GM18858 (cell line): ENCODE measurements around the gene RPL12.

Experiments
- ATAC-seq: cut with Tn5 transposase; IDR thresholded peaks from one replicate; pipeline ENCODE4 v1.9.1; 2021; ENCODE audit not compliant: unreplicated experiment

The RPL12 gene

DNA sequence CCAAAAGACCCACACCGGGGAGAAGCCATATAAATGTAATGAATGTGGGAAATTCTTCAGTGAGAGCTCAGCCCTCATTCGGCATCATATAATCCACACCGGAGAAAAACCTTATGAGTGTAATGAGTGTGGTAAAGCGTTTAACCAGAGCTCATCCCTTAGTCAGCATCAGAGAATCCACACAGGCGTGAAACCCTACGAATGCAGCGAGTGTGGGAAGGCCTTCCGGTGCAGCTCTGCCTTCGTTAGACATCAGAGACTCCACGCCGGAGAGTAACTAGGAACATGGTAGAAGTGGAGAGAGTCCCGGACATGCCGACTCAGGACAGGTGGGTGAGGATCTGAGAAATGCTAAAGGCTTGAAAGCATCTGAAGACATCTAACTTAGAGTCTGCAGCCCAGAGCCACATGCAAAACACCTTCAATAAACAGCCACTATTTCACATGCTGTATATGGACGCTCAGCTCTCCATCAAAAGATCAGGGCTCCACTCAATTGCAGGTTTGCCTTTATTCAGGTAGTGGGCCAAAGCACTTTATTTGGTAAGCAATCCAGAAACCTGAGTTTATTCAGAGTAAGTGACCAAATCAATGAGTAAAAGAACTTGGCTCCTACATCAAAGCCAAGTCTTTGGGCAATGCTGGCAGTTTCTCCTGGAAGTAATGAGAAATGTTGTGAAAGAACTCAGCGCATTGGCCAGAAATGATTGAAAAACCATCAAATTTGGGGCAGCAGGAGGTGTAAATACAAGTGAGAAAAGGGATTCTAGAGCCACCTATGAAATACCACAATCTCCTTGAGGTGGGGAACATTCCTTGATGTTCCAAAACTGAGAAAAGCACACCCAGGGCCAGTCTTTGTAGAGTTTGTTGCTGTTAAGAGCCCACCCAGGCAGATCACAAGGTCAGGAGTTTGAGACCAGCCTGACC is 6.0 kb downstream of the RPL12 start:
- ATAC-seq: no peak

- no peak for ATAC-seq
Observed at GRCh38 chr9:127444283-127444920, 6.8 kb downstream of the RPL12 start.

DNA sequence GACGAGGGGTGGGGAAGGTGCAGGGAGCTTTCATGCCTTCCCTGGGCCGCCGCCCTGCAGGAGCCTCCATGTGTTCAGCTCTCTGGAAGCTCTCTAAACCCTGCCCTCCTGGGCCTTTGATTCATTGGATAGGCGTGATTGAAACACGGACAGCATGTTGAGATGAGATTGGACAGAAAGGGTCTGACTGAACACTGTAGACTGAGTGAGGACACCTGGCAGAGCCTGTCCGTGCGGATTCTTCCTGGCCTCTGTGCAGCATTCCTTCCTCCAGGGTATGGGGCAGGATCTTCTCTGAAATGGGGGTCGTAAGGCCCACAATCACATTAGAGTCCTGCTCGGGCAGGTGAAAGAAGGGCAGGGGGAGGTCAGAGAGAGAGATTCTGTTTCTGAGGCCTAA is 12.8 kb downstream of the RPL12 start:
- no peak for ATAC-seq

- ATAC-seq: no peak
Observed at GRCh38 chr9:127437497-127438264, 13.5 kb downstream of the RPL12 start.

DNA sequence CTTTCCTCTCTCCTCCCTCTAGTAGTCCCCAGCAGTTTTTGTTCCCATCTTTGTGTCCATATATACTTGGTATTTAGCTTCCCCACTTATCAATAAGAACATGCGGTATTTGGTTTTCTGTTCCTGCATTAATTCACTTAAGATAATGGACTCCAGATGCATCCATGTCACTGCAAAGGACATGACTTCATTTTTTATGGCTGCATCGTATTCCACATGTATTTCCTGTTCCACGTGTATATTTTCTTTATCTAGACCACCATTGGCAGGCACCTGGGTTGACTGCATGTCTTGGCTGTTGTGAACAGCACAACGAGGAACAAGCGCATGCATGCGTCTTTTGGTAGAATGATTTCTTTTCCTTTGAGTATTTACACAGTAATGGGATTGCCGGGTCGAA is 20.8 kb downstream of the RPL12 start:
- ATAC-seq: no peak

DNA sequence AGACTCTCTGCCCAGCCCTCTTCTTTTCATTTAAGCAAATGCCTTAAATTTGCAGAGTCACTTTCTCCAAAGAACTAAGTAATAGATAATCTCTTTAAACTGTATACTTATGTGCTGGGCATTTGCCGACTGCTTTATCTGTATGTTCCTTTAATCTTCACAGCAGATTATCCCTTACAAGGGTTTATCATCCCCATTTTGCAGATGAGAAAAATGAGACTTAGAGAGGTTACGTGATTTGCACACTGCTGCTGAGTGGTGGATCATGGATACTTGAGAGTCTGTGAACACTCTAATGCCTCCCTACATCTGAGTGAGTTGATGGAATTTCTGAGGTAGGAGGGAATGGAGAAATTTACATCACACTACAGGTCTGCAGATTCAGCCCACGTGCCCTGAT is 22.9 kb downstream of the RPL12 start:
- no peak for ATAC-seq

DNA sequence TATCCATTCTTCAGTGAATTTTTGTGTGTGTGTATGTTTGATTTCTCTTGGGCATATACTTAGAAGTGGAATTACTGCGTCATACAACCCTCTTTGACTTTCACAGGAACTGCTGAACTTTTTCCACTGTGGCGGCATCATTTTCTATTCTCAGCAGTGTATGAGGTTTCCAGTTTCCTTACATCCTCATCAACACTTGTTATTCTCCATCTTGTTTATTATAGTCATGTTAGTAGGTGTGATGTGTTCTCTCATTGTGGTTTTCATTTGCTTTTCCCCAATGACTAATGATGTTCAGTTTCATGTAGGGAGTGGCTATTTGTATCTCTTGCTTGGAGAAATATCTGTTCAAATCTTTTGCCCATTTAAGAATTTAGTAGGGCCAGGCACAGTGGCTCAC is 24.4 kb downstream of the RPL12 start:
- no peak for ATAC-seq

DNA sequence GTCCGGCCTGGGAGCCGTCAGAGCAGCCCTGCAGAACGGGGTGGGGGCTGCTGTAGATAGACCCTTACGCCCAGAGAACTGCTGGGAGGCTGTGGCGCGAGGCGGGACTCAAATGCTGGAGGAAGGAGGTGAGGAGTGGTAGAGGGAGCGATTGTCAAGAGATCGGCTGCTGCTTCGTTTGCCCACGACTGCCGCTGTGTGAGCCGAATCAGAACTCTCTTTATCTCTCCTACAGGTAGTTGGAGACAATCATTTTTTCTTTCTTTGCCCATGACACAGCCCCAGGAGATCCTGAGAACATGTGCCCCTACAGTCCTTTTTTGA is 26.6 kb downstream of the RPL12 start:
- ATAC-seq: peak; percentile 14

DNA sequence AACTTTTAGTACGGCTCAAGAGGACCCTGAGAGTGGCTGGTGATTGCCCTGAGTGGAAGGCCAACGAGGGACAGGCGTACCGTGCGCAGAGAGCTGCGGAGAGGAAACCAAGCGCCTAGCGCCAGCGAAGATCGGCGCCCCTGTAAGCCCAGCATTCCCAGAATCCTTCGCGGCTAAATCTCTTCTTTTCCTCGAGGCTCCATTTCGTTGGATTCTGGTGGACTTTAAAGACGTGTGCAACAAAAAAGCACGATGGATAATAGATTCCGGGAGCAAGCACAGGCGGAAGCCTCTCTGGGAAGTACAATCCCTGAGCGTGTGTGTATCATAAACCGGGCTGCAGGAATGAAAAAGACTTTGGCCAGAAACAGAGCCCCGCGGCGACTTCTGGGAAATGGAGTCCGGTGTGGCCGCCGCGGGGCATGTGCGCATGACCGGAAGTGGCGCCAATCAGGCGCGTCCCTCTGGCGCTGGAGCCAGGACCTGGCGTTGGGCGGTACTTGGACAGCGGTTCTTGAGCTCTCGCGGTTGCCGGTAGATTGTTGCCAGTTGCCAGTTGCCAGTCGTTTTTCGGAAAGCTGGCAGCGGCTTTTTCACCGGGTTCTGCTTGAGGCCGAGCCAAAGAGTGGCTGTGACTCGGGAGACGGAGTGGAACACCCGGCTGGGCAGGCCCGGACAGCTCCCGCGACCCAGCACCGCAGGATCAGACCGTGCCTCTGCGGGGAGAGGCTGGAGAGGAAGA is 27.1 kb downstream of the RPL12 start, which contains the start of gene ZNF79:
Gene ZNF79, plus strand, starts transcription at position 449 of the 742 bp plus-strand sequence. CDS start 406 bp downstream, outside the sequence.
- peak; percentile 70 for ATAC-seq

- no peak for ATAC-seq
Observed at GRCh38 chr9:127423476-127423933, 27.7 kb downstream of the RPL12 start.

- ATAC-seq: no peak
Observed at GRCh38 chr9:127422787-127423186, 28.4 kb downstream of the RPL12 start.

DNA sequence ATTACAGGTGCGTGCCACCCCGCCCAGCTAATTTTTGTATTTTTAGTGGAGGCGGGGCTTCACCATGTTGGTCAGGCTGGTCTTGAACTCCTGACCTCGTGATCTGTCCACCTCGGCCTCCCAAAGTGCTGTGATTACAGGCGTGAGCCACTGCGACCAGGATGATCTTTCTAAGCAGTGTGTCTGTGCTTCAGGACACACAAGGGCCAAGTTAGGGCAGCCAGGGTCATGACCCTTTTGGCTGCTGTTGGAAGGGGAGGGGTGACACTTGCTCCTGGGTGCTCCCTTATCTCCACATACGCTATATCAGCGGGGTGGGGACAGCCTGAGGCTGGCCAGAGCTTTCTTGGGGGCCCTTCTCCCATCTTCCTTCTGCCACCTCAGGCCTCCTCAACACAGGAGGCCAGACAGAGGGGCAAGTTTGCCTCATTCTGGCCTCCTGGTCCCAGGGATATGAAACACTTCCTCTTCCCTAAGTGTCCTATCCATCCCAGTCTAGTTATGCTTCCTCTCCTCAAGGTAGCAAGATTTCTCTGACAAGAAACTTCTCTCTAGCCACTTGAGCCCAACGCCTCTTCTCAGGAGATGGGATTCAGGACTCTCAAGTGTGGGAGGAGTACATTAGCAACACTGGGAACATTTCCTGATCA is 28.9 kb downstream of the RPL12 start:
- no peak for ATAC-seq

GRCh38 chr9:127421057-127421456 is 30.1 kb downstream of the RPL12 start:
- no peak for ATAC-seq

DNA sequence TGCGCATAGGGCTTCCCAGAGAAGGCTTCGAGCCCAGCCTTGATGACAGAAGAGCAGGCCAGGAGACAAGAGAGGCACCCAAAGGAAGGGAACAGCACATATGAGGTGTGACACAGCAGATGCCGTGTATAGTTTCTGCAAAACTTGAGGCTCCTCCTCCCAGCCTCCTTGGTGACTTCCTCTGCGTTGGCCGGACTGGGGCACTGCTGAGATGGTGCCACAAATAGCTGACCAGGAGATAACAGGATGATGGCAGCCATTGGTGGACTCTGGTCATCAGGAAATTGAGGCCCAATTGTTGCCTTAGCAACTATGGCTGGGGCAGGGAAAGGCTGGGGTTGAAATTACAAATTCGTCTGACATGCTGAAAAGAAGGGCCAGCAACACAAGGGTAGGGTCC is 31.9 kb downstream of the RPL12 start:
- ATAC-seq: no peak

- ATAC-seq: no peak
Observed at GRCh38 chr9:127418037-127418471, 33.2 kb downstream of the RPL12 start.

DNA sequence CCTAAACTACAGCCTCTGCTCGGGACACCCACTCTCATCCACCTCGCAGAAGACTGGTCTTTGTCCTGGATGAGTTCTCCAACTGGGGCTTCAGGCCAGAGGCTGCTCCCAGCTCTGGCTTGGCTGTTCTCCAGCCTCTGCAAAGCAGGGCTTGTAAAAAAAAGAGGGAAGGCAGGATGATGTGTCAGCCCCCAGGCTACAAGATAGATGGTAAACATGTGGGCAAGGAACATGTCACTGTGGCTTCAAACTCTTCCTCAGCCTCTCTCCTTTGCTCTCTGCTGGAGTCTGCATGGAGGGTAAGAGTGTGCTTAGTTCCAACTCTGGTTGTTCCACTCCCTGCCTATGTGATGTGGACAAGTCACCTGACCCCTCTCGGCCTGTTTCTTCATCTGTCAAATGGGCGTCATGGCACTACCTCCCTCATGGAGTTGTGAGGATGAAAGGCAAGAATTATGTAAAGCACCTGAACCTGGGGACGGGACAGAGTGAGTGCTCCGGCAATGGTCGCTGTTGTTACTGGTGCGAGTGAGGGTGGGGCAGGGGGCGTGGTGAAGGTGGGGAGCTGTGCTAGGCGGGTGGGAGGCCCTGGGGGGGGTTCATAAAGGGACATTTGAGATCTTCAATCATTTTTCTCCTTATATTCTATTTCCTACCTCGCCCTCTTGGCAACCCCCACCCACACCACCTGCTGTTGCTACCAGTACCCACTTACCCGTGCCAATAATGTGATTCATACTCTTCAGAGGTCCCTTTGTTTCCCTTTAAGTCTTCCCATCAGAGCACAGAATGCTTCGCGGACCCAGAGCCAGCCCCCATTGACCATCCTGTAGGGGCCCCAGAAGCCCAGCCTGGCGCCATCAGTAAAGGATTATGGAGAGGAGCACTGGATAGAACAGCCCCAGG is 33.8 kb downstream of the RPL12 start:
- no peak for ATAC-seq

DNA sequence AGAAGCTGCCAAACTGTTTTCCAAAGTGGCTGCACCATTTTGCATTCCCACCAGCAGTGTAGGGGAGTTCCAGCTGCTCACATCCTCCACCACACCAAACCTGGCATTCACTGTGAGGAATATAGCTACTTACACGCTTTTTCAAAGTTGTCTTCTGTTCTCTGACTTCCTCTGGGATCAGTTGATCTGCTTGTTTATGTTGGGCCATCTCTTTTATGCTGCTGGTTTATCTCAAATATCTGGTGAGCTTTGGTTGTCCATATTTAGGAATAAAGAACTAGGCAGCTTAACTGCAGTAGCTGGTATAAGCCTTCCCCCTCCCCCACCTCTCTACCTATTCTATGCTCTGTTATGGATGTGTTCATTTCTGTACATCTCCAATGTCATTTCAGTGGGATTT is 35.5 kb downstream of the RPL12 start:
- ATAC-seq: no peak

DNA sequence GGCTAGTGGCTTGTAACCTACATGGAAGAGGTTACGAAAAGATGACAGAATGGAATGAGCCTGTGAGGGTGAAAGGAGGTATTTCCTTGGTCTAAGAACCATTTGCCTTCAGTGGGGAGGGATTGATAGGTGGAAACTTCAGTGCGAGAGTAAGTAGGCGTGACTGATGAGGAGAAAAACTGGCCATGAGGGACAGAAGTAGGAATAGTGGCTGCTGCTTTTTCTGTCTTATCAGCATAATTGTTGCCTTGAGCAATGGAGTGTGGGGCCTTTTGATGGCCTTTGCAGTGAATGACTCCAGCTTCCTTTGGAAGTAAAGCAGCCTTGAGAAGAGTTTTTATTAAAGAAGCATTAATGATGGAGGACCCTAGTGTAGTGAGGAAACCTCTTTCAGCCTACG is 36.1 kb downstream of the RPL12 start:
- no peak for ATAC-seq

DNA sequence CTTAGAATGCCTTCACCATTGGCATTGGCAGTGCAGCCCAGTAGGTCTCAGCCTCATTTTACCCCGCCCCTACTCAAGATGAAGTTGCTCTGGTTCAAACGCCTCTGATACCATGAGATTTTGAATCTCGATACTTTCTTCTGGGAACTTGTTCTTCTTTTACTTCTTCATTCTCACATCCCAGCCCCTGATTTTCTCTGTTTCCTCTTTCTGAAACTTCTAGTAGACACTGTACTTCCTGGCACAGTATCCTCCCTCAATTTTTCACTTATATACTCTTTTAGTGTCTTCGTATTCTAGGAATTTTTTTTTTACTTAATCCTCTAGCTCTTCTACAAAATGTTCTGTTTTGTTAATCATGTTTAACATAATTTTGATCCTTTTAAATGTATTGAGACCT is 40.1 kb downstream of the RPL12 start:
- no peak for ATAC-seq
